GM21381 (cell line): ENCODE results near the gene NRL.
A peak's percentile ranks its signal among the peaks of the same experiment; 100 is the strongest.
"Not testable (repeated sequence)": the region's sequence is repeated elsewhere in the genome, so short reads cannot be mapped to it uniquely, and the experiment has no call there.

Source experiments
- ATAC-seq: cut with Tn5 transposase; IDR thresholded peaks from one replicate; pipeline ENCODE4 v1.9.1; 2021; ENCODE audit warnings: mild to moderate bottlenecking, moderate library complexity; ENCODE audit not compliant: unreplicated experiment

The NRL gene

DNA sequence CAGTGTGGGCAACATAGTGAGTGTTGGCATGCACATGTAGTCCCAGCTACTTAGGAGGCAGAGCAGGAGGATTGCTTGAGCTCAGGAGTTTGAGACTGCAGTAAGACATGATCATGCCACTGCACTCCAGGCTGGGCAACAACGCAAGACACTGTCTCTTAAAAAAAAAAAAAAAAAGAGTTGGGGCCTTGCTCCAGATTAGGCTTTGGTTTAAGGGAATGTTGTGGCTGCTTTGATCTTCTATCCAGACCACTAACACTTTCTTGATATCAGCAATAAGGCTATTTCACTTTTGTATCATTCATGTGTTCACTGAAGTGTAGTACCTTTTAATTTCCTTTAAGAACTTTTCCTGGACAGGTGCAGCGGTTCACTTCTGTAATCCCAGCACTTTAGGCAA is 12.9 kb upstream of the NRL start:
- no peak for ATAC-seq

- ATAC-seq, result no peak
Measured at GRCh38 chr14:24126939-24127338, 12.2 kb upstream of the NRL start.

DNA sequence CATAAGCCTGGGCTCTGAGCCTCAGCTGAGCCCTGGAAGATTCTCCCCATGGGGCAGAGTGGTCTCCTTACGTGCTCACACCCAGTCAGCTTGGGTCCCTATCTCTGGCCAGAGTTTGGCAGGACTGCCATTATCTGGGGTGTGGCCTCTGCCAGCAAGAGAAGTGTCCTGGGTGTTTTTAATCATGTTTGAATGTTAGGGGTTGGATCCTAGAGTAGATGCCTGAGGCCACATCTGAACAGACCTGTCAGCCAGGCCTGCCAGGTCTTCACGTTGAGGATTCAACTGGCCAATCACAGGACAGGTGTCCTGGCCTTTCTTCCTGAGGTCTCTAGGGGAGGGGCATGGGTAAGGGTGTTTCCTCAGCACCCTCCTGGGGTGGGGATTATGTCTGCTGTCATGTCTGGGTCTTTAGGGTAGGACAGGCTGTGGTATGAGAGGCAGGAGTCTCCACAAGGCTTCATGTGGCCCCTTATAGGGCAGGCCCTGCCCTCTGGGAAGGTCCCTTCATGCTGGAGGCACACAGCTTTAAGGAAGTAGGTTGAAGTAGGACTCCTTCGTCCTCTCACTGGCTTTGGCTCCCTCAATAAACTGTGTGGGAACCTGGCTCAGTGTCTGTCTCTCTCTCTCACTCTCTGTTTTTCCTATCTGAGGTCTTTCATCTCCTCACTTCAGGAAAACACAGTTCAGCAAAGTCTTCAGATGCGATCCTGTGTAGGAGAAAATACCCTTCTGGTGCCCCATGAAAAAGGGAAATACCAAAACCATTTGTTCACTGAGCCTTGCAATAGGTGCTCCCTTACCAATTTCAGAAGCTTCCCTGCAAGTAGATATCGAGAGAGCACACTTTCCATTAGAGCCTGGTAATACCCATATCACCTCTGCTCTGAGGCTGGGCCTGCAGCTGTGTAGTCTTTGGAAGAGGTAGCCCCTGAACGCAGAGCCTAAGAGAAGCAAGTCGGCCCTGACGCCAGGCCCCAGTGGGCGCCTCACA is 9.0 kb upstream of the NRL start:
- no peak for ATAC-seq

DNA sequence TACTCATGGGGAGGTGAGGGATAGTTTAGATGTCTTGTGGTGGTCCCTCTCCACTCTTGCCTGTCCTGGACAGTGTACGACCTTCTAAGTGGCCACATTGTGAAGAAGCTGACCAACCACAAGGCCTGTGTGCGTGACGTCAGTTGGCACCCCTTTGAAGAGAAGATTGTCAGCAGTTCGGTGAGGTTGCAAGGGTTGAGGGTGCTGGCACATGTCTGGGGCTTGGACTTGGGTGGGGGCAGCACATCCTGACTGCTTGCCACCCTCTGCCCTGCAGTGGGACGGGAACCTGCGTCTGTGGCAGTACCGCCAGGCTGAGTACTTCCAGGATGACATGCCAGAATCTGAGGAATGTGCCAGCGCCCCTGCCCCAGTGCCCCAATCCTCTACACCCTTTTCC is 8.1 kb upstream of the NRL start:
- no peak for ATAC-seq

DNA sequence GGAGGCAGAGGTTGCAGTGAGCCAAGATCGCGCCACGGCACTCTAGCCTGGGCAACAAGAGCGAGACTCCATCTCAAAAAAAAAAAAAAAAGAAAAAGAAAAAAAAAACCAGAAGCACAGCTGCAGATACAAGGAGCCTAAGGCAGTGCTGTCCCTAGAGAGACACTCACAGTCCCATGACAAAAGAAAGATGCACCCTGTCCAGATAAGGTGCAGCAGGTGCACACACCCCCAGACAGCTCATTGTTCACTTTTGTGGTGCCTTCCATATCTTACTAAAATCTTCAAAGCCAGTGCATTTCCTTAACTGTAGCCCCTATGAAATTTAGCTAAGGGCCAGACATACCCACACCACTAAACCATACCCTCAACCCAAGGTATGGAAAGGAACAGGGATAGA is 7.7 kb upstream of the NRL start:
- no peak for ATAC-seq

DNA sequence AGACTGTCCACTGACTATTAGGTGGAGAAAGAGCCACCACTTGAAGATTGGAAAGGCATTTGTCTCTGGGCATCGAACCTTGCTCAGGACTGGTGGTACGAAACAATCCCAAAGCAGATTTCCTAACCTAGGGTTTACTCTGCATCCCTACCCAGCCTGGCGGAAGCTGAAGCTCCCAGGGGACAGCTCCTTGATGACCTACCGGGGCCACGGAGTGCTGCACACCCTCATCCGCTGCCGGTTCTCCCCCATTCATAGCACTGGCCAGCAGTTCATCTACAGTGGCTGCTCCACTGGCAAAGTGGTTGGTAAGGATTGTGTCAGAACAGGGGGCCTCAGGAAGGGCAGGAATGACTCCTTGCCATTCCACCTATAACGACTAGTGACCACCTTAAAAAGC is 6.5 kb upstream of the NRL start:
- no peak for ATAC-seq

- ATAC-seq, result no peak
Measured at GRCh38 chr14:24119691-24120090, 4.9 kb upstream of the NRL start.

GRCh38 chr14:24117179-24117578 is 2.4 kb upstream of the NRL start:
- ATAC-seq, result no peak

- no peak for ATAC-seq
Measured at GRCh38 chr14:24116128-24116814, 1.5 kb upstream of the NRL start.

DNA sequence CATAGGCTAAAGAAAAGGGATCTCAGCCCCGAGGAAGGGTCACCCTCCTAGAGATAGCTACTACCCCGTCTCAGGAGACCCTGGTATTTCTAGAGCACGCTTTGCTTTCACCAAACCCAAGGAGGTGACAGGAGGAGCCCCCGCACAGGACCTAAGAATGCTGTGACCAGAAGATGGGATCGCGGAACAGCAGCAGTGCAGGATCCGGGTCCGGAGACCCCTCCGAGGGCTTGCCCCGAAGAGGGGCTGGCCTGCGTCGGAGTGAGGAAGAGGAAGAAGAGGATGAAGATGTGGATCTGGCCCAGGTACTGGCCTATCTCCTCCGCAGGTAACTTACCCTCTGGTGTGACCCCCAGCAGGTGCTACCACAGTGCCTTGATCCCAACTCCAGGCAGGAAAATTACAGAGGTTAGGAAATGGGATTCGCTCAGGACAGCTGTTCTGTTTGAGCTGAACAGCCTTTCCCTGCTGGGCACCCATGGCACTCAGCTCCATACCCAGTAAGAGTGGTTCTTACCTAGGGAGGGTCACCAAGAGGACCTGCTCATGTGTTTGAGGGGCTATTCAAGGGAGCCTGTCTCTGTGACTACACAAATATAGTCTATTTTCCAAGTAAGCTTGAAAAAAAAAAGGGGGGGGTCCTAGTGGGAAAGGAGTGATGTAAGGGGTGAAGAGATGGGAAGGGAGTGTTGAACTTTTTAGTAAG is 826 bp upstream of the NRL start:
- ATAC-seq, result no peak

DNA sequence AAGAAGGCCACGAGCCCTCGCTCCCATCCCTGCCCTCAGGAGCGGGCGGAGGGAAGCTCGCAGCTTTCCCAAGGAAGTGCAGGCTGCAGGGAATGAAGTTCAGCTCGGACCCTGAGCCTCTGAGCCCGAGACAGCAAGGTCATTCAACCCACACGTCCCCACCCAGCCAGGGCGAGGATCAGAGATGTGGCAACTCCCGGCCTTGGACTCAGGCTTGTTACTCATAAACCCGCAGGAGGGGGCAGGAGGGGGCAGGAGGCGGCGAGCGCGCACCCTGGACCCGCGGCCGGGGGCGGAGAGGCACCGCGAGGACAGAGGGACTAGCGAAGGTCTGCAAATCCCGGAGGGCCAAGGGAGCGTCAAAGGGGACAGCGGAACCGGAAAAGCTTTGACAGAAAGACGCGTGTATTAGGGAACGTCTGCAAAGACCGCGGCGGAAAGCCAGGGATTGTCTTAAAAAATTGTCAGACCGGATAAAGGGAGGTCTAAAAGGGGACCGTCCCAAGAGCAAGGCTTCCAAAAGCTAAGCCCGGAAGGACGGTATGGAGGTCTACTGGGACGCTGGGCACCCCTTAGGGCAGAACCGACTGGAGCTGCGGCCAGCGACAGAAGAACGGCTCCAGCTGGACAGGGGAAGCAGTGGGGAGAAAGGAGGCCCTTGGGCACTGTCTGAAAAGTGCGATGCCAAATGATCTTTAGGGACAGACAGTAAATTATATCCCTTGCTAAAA is 783 bp downstream of the NRL start:
- peak; percentile 32 for ATAC-seq

DNA sequence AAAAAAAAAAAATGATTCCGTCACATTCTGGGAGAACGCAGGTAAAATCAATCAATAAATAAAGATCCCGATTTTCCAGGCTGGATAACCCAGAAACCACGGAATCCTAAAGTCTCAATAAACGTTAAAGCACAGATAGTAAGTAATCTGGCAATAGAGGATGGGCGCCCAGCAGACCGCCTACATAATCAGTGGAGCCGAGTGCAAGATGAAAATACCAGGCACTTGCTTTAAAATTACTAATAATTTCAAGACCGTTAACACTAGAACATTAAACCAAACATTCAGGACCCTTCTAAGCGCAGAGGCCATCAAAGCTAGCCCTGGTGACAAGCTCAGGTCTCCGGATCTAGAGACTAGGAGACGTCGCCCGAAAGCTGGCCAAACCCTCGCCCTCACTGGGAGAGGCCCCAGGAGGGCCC is 1.4 kb downstream of the NRL start:
- no peak for ATAC-seq

DNA sequence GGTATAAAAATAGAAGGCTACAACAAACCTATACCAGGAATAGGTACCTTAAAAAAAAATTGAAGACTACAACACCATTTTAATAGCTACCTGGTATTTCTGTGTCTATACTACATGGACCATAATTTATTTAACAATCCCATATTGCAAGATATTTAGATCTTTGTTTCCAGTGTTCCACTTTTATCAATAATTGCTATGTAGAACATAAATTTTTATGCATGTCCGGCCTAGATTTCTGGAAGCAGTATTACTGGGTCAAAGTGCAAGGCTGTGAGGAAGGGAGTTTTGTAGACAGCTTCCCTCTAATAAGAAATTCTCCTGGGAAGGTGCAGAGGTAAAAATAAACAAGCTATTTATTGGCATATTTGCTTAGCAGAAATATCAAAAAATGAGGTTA is 4.2 kb downstream of the NRL start:
- no peak for ATAC-seq

- ATAC-seq, result no peak
Measured at GRCh38 chr14:24110060-24110459, 4.7 kb downstream of the NRL start.

DNA sequence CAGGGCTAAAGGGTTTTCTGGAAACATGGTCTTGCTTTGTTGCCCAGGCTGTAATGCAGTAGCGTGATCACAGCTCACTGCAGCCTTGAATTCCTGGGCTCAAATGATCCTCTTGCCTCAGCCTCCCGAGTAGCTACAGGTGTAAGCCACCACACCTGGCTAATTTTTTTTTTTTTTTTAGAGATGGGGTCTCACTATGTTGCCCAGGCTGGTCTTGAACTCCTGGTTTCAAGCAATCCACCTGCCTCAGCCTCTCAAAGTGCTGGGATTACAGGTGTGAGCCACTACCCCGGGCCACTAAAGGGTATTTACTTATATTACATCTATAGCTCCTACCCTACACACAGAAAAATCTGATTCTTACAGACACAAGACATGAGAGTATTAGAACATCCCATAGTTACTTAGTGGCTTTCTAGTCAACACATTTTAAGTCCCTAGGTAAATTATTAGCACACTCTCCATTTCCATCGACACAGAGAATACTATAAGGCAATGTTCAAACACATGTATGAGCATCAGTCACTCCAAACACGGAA is 6.3 kb downstream of the NRL start:
- ATAC-seq, result no peak

DNA sequence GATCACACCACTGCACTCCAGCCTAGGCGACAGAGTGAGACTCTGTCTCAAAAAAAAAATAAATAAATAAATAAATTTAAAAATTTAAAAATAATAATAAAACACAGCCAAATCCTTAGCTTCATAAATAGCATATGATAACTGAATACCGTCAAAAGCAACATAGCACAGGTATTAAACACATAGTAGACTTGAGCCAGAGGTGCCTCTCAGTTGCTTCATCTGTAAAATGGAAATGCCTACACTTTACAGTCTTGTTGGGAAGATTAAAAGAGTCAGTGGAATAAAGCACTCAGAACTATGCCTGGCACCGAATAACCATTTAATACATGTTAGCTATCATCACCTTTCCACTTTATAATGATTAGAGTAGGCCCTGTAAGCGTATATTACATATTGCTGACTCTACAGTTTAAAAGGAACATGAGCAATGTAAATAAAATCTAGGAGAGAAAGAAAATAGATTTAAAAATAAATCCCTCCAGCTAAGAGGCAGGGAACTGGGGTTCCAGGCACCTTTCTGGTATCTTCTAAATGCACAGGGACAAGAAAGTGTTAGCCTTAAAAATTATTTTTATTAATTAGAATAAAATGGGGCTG is 8.0 kb downstream of the NRL start:
- no peak for ATAC-seq

DNA sequence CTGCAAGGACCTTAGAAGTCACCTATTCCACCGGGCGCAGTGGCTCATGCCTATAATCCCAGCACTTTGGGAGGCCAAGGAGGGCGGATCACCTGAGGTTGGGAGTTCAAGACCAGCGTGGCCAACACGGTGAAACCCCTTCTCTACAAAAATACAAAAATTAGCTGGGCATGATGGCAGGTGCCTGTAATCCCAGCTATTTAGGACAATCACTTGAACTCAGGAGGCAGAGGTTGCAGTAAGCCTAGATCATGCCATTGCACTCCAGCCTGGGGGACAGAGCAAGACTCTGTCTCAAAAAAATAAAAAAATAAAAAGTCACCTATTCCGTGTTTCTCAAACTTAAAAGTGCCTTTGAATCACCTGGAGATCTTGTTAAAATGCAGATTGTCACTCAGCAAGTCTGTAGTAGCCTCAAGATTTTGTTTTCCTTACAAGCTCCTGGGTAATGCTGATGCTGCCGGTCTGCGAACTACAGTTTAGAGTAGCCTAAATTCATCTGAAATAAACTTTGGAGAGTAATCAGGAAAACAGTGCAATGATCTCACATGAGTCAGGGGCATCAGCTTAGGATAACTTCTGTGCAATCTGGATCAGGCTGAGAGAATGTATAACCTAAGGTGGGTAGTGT is 9.0 kb downstream of the NRL start:
- not testable (repeated sequence) for ATAC-seq

DNA sequence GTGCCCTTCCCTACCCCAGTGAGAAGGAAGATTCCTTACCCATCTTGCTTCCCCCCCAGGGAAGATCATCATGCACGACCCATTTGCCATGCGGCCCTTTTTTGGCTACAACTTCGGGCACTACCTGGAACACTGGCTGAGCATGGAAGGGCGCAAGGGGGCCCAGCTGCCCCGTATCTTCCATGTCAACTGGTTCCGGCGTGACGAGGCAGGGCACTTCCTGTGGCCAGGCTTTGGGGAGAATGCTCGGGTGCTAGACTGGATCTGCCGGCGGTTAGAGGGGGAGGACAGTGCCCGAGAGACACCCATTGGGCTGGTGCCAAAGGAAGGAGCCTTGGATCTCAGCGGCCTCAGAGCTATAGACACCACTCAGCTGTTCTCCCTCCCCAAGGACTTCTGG is 11.3 kb downstream of the NRL start:
- ATAC-seq, result no peak

DNA sequence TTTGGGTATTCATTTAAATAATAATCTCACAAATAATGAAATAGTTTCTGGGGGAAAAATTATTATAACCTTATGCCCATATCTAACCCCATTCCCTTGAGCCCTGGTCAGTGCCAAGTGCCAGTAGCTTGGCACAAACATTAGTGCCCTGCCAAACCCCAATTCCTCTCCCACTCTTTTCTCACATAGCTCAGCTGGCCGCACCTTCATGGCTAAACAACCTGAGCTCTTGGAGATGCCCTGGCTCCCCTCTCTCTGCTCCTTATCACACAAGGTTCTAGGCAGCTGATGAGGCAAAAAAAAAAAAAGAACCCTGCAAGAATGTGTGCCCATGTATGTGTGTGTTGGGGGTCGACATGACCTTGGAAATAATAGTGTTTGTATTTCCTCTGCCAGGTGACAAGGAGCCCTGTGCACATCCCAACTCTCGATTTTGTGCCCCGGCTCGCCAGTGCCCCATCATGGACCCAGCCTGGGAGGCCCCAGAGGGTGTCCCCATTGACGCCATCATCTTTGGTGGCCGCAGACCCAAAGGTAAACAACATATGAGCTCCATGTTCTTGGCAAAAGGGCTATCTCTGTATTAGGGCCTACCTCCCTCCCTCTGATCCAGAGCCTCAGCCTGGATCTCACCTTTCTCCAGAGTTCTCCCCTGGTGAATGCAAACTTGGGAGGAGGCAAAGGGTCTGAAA is 12.2 kb downstream of the NRL start:
- no peak for ATAC-seq
